Measurements from ENCODE around the gene CLEC20A.

DNA sequence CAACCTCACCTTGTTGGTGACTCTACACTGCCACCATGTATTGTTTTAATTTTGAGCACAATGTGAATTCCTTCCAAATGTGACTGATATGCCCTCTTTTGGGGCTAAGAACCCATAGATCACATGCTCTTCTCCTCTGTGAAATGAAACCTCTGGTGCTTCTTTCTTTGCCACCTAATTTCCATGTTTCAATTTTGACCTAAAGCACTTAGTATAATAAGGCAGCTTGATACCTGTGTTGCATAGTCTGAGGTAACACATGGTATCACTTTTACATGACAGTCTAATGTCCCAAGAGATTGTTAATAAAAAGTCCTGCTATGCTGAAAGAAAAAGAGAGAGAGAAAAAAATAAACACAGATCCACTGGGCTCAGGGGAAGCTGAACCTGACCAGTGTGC is 24.2 kb downstream of the CLEC20A start:
- no peak for TF ChIP-seq POLR2AphosphoS5 (IDR thresholded peaks at IDR 0.05)
- TF ChIP-seq POLR2A (IDR thresholded peaks at IDR 0.05) = no peak
- TF ChIP-seq, protein P1, sequence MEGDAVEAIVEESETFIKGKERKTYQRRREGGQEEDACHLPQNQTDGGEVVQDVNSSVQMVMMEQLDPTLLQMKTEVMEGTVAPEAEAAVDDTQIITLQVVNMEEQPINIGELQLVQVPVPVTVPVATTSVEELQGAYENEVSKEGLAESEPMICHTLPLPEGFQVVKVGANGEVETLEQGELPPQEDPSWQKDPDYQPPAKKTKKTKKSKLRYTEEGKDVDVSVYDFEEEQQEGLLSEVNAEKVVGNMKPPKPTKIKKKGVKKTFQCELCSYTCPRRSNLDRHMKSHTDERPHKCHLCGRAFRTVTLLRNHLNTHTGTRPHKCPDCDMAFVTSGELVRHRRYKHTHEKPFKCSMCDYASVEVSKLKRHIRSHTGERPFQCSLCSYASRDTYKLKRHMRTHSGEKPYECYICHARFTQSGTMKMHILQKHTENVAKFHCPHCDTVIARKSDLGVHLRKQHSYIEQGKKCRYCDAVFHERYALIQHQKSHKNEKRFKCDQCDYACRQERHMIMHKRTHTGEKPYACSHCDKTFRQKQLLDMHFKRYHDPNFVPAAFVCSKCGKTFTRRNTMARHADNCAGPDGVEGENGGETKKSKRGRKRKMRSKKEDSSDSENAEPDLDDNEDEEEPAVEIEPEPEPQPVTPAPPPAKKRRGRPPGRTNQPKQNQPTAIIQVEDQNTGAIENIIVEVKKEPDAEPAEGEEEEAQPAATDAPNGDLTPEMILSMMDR (IDR thresholded peaks at IDR 0.05) = no peak
- no peak for TF ChIP-seq EP300 (IDR thresholded peaks at IDR 0.05)

All from stomach (tissue), 4 donors.